Naive thymus-derived CD4-positive, alpha-beta T cell (primary cell): Measurements from ENCODE around the gene CFAP99. TPM values are rescaled to one million over a fixed set of nuclear protein-coding genes. Genes with fewer than 3 reads are reported as not detected.

Source experiments
- ATAC-seq: fragments of 150-1000 bp; cut with Tn5 transposase; 2 replicates; pipeline ENCODE4 v1.10.0; 2021; ENCODE audit warnings: mild to moderate bottlenecking, moderate library complexity
- CTCF ChIA-PET: fragments of 350-600 bp; sonication (Branson Sonifier 250); formaldehyde crosslinking; loops from one replicate; lab custom pipeline; 2021; ENCODE audit warnings: antibody characterized with exemption; lab: Charles Lee
- POLR2A ChIA-PET: fragments of 350-600 bp; sonication (Branson Sonifier 250); formaldehyde crosslinking; loops from one replicate; lab custom pipeline; 2021; ENCODE audit warnings: antibody characterized with exemption, inconsistent platforms; lab: Charles Lee
- DNase-seq, 9 donors: peaks; one replicate each; pipeline versions ENCODE4 v3.0.0 to v3.0.0-alpha.2; 2020 to 2022; ENCODE audit warnings: mixed read lengths in 1 of 9
- H3K27ac ChIP-seq: one replicate; pipeline ENCODE4 v1.7.0; 2013; ENCODE audit warnings: mild to moderate bottlenecking, low read depth, low read length, moderate library complexity
- H3K27me3 ChIP-seq, 2 donors: one replicate each; pipeline ENCODE4 v1.7.0; 2013; ENCODE audit warnings: low read length in 2 of 2, mild to moderate bottlenecking in 2 of 2, moderate library complexity in 2 of 2; ENCODE audit not compliant: control insufficient read depth in 2 of 2, insufficient read depth in 2 of 2
- H3K36me3 ChIP-seq, 3 experiments: 1 replicate in 2 of 3; 2 replicates in 1 of 3; pipeline ENCODE4 v1.7.0; 2013; ENCODE audit warnings: low read length in 3 of 3, mild to moderate bottlenecking in 3 of 3, moderate library complexity in 1 of 3; ENCODE audit not compliant: insufficient read depth in 3 of 3, control insufficient read depth in 2 of 3
- H3K4me1 ChIP-seq, 2 donors: one replicate each; pipeline ENCODE4 v1.7.0; 2013; ENCODE audit warnings: low read length in 2 of 2, mild to moderate bottlenecking in 2 of 2, moderate library complexity in 1 of 2; ENCODE audit not compliant: control insufficient read depth in 2 of 2, insufficient read depth in 2 of 2
- H3K4me3 ChIP-seq: 2 replicates; pipeline ENCODE4 v1.7.0; 2013; ENCODE audit warnings: mild to moderate bottlenecking, low read length
- H3K9me3 ChIP-seq, 3 experiments: 1 replicate in 2 of 3; 2 replicates in 1 of 3; pipeline ENCODE4 v1.7.0; 2013; ENCODE audit warnings: low read length in 3 of 3; ENCODE audit not compliant: control insufficient read depth in 2 of 3
- H3K27ac Mint-ChIP-seq, 9 donors: one replicate each; pipeline ENCODE4 v1.8.0; 2020 to 2022; ENCODE audit warnings: mixed read lengths in 9 of 9, mild to moderate bottlenecking in 8 of 9, moderate library complexity in 5 of 9, inconsistent platforms in 2 of 9
- H3K27me3 Mint-ChIP-seq, 5 donors: one replicate each; pipeline ENCODE4 v1.8.0; 2021 to 2022; ENCODE audit warnings: mixed read lengths in 5 of 5, mild to moderate bottlenecking in 1 of 5
- H3K36me3 Mint-ChIP-seq, 5 donors: one replicate each; pipeline ENCODE4 v1.8.0; 2020 to 2022; ENCODE audit warnings: mixed read lengths in 5 of 5, mild to moderate bottlenecking in 3 of 5, inconsistent platforms in 1 of 5
- H3K4me1 Mint-ChIP-seq, 7 donors: one replicate each; pipeline ENCODE4 v1.8.0; 2020 to 2022; ENCODE audit warnings: mixed read lengths in 7 of 7, mild to moderate bottlenecking in 3 of 7, inconsistent platforms in 1 of 7
- H3K4me3 Mint-ChIP-seq, 10 donors: one replicate each; pipeline ENCODE4 v1.8.0; 2020 to 2022; ENCODE audit warnings: mild to moderate bottlenecking in 10 of 10, mixed read lengths in 10 of 10, moderate library complexity in 6 of 10, inconsistent platforms in 2 of 10
- H3K9me3 Mint-ChIP-seq, 11 donors: one replicate each; pipeline ENCODE4 v1.8.0; 2020 to 2022; ENCODE audit warnings: mixed read lengths in 11 of 11, mild to moderate bottlenecking in 4 of 11, inconsistent platforms in 1 of 11, moderate library complexity in 1 of 11
- intact Hi-C, 2 donors: fragments of 100-400 bp; cut with micrococcal nuclease; formaldehyde crosslinking; loops; one replicate each; pipeline ENCODE4 v1.15.1; 2023
- polyA plus RNA-seq, 2 donors: library from polyadenylated mRNA; unstranded; fragments of 300-500 nt; fragmentation: Illumina TruSeq; gene quantifications; one replicate each; pipeline ENCODE4 v1.2.3, GENCODE V29; 2021
- total RNA-seq, 6 experiments: library from RNA in 5 of 6; stranded (reverse) in 5 of 6; gene quantifications; 1 replicate in 5 of 6; 2 replicates in 1 of 6; pipeline ENCODE4 v1.2.3 and lab custom pipeline; 2021 to 2026

The CFAP99 gene
- total and polyA plus RNA-seq, 7 experiments from 2014 or later = 0.12 to 0.27 TPM; not detected in 5

- peaks cover 0 to 6% (median 0%) of the 10 kb centered on the region in 5 donors for H3K27me3 Mint-ChIP-seq
- no peak for ATAC-seq
- no peak overlapping the region for H3K27ac ChIP-seq
- H3K36me3 Mint-ChIP-seq = peaks cover 0 to 16% (median 0%) of the 10 kb centered on the region in 5 donors
- POLR2A ChIA-PET = no interaction called here
- H3K4me3 ChIP-seq = no peak overlapping the region
- H3K9me3 Mint-ChIP-seq = peaks cover 0 to 6% (median 0%) of the 10 kb centered on the region in 11 donors
- H3K36me3 ChIP-seq = no peaks in the 10 kb centered on the region
- no peak overlapping the region for H3K27ac Mint-ChIP-seq
- H3K4me3 Mint-ChIP-seq = no peak overlapping the region
- intact Hi-C loops = no loop called here
- CTCF ChIA-PET = no interaction called here
- no peak for DNase-seq
- H3K9me3 ChIP-seq = no peaks in the 10 kb centered on the region
- H3K4me1 Mint-ChIP-seq = peaks cover 0 to 13% (median 5%) of the 10 kb centered on the region in 7 donors
- H3K27me3 ChIP-seq = no peaks in the 10 kb centered on the region
- no peaks in the 10 kb centered on the region for H3K4me1 ChIP-seq
Observed at GRCh38 chr4:2383760-2384159, 35.0 kb upstream of the CFAP99 start.

GRCh38 chr4:2384245-2384644, 34.5 kb upstream of the CFAP99 start:
- Histone ChIP-seq H3K9me3 (no peaks in the 10 kb centered on the region), H3K4me3 (no peak overlapping the region), H3K27me3 (no peaks in the 10 kb centered on the region), H3K4me1 (no peaks in the 10 kb centered on the region), H3K36me3 (no peaks in the 10 kb centered on the region), H3K27ac (no peak overlapping the region)
- intact Hi-C loops = no loop called here
- Mint-ChIP-seq H3K4me3 (no peak overlapping the region), H3K9me3 (peaks cover 0 to 6% (median 0%) of the 10 kb centered on the region in 11 donors), H3K27me3 (peaks cover 0 to 5% (median 0%) of the 10 kb centered on the region in 5 donors), H3K4me1 (peaks cover 0 to 13% (median 5%) of the 10 kb centered on the region in 7 donors), H3K36me3 (peaks cover 0 to 16% (median 0%) of the 10 kb centered on the region in 5 donors), H3K27ac (peak overlapping the region in 1 of 9 donors; percentile 66)
- ChIA-PET CTCF (no interaction called here), POLR2A (no interaction called here)
- DNase-seq (no peak), ATAC-seq (no peak)

GRCh38 chr4:2385516-2385915, 33.2 kb upstream of the CFAP99 start:
- Mint-ChIP-seq H3K4me3 (no peak overlapping the region), H3K27ac (peak overlapping the region in 1 of 9 donors; percentile 76), H3K36me3 (peaks cover 0 to 16% (median 0%) of the 10 kb centered on the region in 5 donors), H3K4me1 (peaks cover 0 to 13% (median 5%) of the 10 kb centered on the region in 7 donors), H3K9me3 (peaks cover 0 to 6% (median 0%) of the 10 kb centered on the region in 11 donors), H3K27me3 (peaks cover 0 to 11% (median 0%) of the 10 kb centered on the region in 5 donors)
- no peak overlapping the region for H3K27ac ChIP-seq
- ChIA-PET CTCF (no interaction called here), POLR2A (interaction anchor here (0.7 kb wide), 1 partner anchor 80 kb away, joined by 3 read pairs; no protein-coding TSS in a partner anchor)
- no peak for DNase-seq
- H3K4me1 ChIP-seq = no peaks in the 10 kb centered on the region
- intact Hi-C loops = no loop called here
- no peaks in the 10 kb centered on the region for H3K9me3 ChIP-seq
- ATAC-seq = no peak
- H3K27me3 ChIP-seq = no peaks in the 10 kb centered on the region
- H3K36me3 ChIP-seq = no peaks in the 10 kb centered on the region
- no peak overlapping the region for H3K4me3 ChIP-seq

GRCh38 chr4:2386717-2387116, 32.0 kb upstream of the CFAP99 start:
- Histone ChIP-seq H3K27ac (no peak overlapping the region), H3K36me3 (no peaks in the 10 kb centered on the region), H3K4me1 (no peaks in the 10 kb centered on the region), H3K4me3 (no peak overlapping the region), H3K9me3 (no peaks in the 10 kb centered on the region), H3K27me3 (no peaks in the 10 kb centered on the region)
- H3K36me3 Mint-ChIP-seq = peaks cover 0 to 9% (median 0%) of the 10 kb centered on the region in 5 donors
- intact Hi-C loops = no loop called here
- peak overlapping the region in 1 of 9 donors; percentile 13 for H3K27ac Mint-ChIP-seq
- no peak overlapping the region for H3K4me3 Mint-ChIP-seq
- ATAC-seq = no peak
- peaks cover 0 to 20% (median 0%) of the 10 kb centered on the region in 5 donors for H3K27me3 Mint-ChIP-seq
- DNase-seq = no peak
- ChIA-PET CTCF (no interaction called here), POLR2A (interaction anchor here (1.0 kb wide), 1 partner anchor 82 kb away, joined by 3 read pairs; the partner anchor contains the start of gene RNF4)
- H3K4me1 Mint-ChIP-seq = peaks cover 0 to 21% (median 7%) of the 10 kb centered on the region in 7 donors
- peaks cover 0 to 3% (median 0%) of the 10 kb centered on the region in 11 donors for H3K9me3 Mint-ChIP-seq

- peaks cover 0 to 9% (median 2%) of the 10 kb centered on the region in 5 donors for H3K36me3 Mint-ChIP-seq
Observed at GRCh38 chr4:2387218-2387617, 31.5 kb upstream of the CFAP99 start.

GRCh38 chr4:2387829-2388228, 30.9 kb upstream of the CFAP99 start:
- H3K4me3 ChIP-seq = no peak overlapping the region
- Mint-ChIP-seq H3K27ac (no peak overlapping the region), H3K9me3 (peaks cover 0 to 3% (median 0%) of the 10 kb centered on the region in 11 donors), H3K27me3 (peaks cover 0 to 27% (median 0%) of the 10 kb centered on the region in 5 donors), H3K4me3 (no peak overlapping the region), H3K4me1 (peaks cover 6 to 28% (median 8%) of the 10 kb centered on the region in 7 donors), H3K36me3 (peaks cover 0 to 5% (median 0%) of the 10 kb centered on the region in 5 donors)
- ATAC-seq (no peak), DNase-seq (no peak)
- no peak overlapping the region for H3K27ac ChIP-seq
- H3K9me3 ChIP-seq = no peaks in the 10 kb centered on the region
- intact Hi-C loops = no loop called here
- H3K4me1 ChIP-seq = peaks cover 0 to under 1% of the 10 kb centered on the region in 2 donors
- ChIA-PET CTCF (no interaction called here), POLR2A (no interaction called here)
- no peaks in the 10 kb centered on the region for H3K27me3 ChIP-seq
- no peaks in the 10 kb centered on the region for H3K36me3 ChIP-seq

More at GRCh38 chr4:2387218-2387617, 31.5 kb upstream of the CFAP99 start:
- ATAC-seq = no peak
- H3K4me3 ChIP-seq = no peak overlapping the region
- Mint-ChIP-seq H3K27me3 (peaks cover 0 to 22% (median 0%) of the 10 kb centered on the region in 5 donors), H3K27ac (no peak overlapping the region), H3K4me3 (no peak overlapping the region), H3K9me3 (peaks cover 0 to 3% (median 0%) of the 10 kb centered on the region in 11 donors), H3K4me1 (peaks cover 2 to 22% (median 7%) of the 10 kb centered on the region in 7 donors)
- no peaks in the 10 kb centered on the region for H3K27me3 ChIP-seq
- no peaks in the 10 kb centered on the region for H3K9me3 ChIP-seq
- DNase-seq = no peak
- no peaks in the 10 kb centered on the region for H3K36me3 ChIP-seq
- no peaks in the 10 kb centered on the region for H3K4me1 ChIP-seq
- no peak overlapping the region for H3K27ac ChIP-seq
- ChIA-PET CTCF (no interaction called here), POLR2A (interaction anchor here (1.0 kb wide), 1 partner anchor 82 kb away, joined by 3 read pairs; the partner anchor contains the start of gene RNF4)
- intact Hi-C loops = no loop called here
